A549 (cell line): ENCODE measurements around the gene PTPRCAP. TPM values are rescaled to one million over a fixed set of nuclear protein-coding genes. Genes with fewer than 3 reads are reported as not detected.

Experiments
- ATAC-seq, 2 experiments: fragments of 200-7000 bp in 1 of 2; fragments of >200 bp in 1 of 2; cut with Nextera tagmentation in 1 of 2; cut with Tn5 transposase in 1 of 2; 3 replicates each; pipeline versions ENCODE4 v1.8.0 to v1.9.1; 2018 to 2020; ENCODE audit warnings: mild to moderate bottlenecking in 1 of 2, moderate library complexity in 1 of 2
- CTCF ChIA-PET: fragments of 300-600 bp; sonication (Branson Sonifier 250); formaldehyde crosslinking; extraction: SDS; loops from one replicate; lab custom pipeline; 2021; ENCODE audit warnings: antibody characterized with exemption, inconsistent platforms; lab: Yijun Ruan, JAX
- POLR2A ChIA-PET: fragments of 350-600 bp; formaldehyde crosslinking; extraction: SDS; loops from one replicate; lab custom pipeline; 2021; ENCODE audit warnings: antibody characterized with exemption, inconsistent platforms; lab: Yijun Ruan, JAX
- DNase-seq, 2 experiments: peaks; one replicate each; pipeline versions ENCODE4 v3.0.0 to v3.0.0-alpha.2; 2011 to 2016; ENCODE audit warnings: low read depth in 1 of 2, low spot score in 1 of 2
- FAIRE-seq: peaks from 2 replicates; lab custom pipeline; 2011; peaks lifted over from hg19 to GRCh38; lab: Jason Lieb, UNC
- H3K27ac ChIP-seq, 2 experiments: fragments of >200 bp; sonication (Bioruptor Twin); formaldehyde crosslinking; 3 replicates each; pipeline ENCODE4 v1.5.1; 2016 to 2017
- H3K4me1 ChIP-seq: fragments of >200 bp; sonication (Bioruptor Twin); formaldehyde crosslinking; 3 replicates; pipeline ENCODE4 v1.6.1; 2016
- H3K4me2 ChIP-seq: fragments of >200 bp; sonication (Bioruptor Twin); formaldehyde crosslinking; 3 replicates; pipeline ENCODE4 v1.6.1; 2016
- H3K4me3 ChIP-seq: fragments of >200 bp; sonication (Bioruptor Twin); formaldehyde crosslinking; 3 replicates; pipeline ENCODE4 v1.5.1; 2016
- H3K9me3 ChIP-seq: fragments of >200 bp; sonication (Bioruptor Twin); formaldehyde crosslinking; 3 replicates; pipeline ENCODE4 v1.6.1; 2016
- ATOH8 ChIP-seq: fragments of 250-450 bp; sonication (Bioruptor Pico); IDR thresholded peaks from 2 replicates; pipeline ENCODE4 v1.5.0; 2020; ENCODE audit warnings: low read depth, mild to moderate bottlenecking, moderate library complexity
- BHLHE40 ChIP-seq: IDR thresholded peaks from 2 replicates; pipeline ENCODE4 v1.6.1; 2012; ENCODE audit warnings: low read depth, low read length, inconsistent platforms
- CBX2 ChIP-seq: fragments of 200-600 bp; sonication (generic); IDR thresholded peaks from 2 replicates; pipeline ENCODE4 v1.6.1; 2016; ENCODE audit warnings: low read depth, mild to moderate bottlenecking, borderline replicate concordance
- CEBPB ChIP-seq, 2 experiments: fragments of >200 bp in 1 of 2; sonication (Bioruptor Twin) in 1 of 2; formaldehyde crosslinking in 1 of 2; IDR thresholded peaks; 2 replicates each; pipeline ENCODE4 v1.6.1; 2012 to 2016
- EHF ChIP-seq: fragments of 250-450 bp; sonication (Bioruptor Pico); IDR thresholded peaks from 2 replicates; pipeline ENCODE4 v1.5.0; 2020; ENCODE audit warnings: mild to moderate bottlenecking
- EP300 ChIP-seq, 2 experiments: fragments of >200 bp; sonication (Bioruptor Twin); formaldehyde crosslinking; IDR thresholded peaks; 2 replicates in 1 of 2; 3 replicates in 1 of 2; pipeline ENCODE4 v1.6.1; 2016 to 2017
- FOSL2 ChIP-seq, 2 experiments: fragments of 450-650 bp in 1 of 2; fragments of >200 bp in 1 of 2; sonication (Bioruptor Twin) in 1 of 2; formaldehyde crosslinking; IDR thresholded peaks; 2 replicates each; pipeline versions ENCODE4 v1.5.0 to v1.6.1; 2016 to 2020; ENCODE audit warnings: mild to moderate bottlenecking in 1 of 2, moderate library complexity in 1 of 2
- FOXS1 ChIP-seq: fragments of 250-450 bp; sonication (Bioruptor Pico); IDR thresholded peaks from 2 replicates; pipeline ENCODE4 v1.5.0; 2020; ENCODE audit warnings: mild to moderate bottlenecking, moderate library complexity
- GATA3 ChIP-seq: IDR thresholded peaks from 2 replicates; pipeline ENCODE4 v1.6.1; 2012; ENCODE audit warnings: borderline replicate concordance
- HDAC2 ChIP-seq: fragments of 200-600 bp; sonication (generic); IDR thresholded peaks from 2 replicates; pipeline ENCODE4 v1.6.1; 2016
- HMGXB4 ChIP-seq: fragments of 250-450 bp; sonication (Bioruptor Pico); IDR thresholded peaks from 2 replicates; pipeline ENCODE4 v1.5.0; 2021; ENCODE audit warnings: mild to moderate bottlenecking, moderate library complexity, borderline replicate concordance
- HOXB13 ChIP-seq: fragments of 250-450 bp; sonication (Bioruptor Pico); IDR thresholded peaks from 2 replicates; pipeline ENCODE4 v1.5.0; 2020; ENCODE audit warnings: low read depth, mild to moderate bottlenecking, moderate library complexity
- HOXB5 ChIP-seq: fragments of 250-450 bp; sonication (Bioruptor Pico); IDR thresholded peaks from 2 replicates; pipeline ENCODE4 v1.5.0; 2020; ENCODE audit warnings: mild to moderate bottlenecking, moderate library complexity
- JUN ChIP-seq, 2 experiments: fragments of >200 bp; sonication (Bioruptor Twin); formaldehyde crosslinking; IDR thresholded peaks; 2 replicates in 1 of 2; 3 replicates in 1 of 2; pipeline ENCODE4 v1.6.1; 2016 to 2017
- JUNB ChIP-seq: fragments of >200 bp; sonication (Bioruptor Twin); formaldehyde crosslinking; IDR thresholded peaks from 2 replicates; pipeline ENCODE4 v1.6.1; 2016
- KDM5A ChIP-seq: fragments of 200-600 bp; sonication (generic); IDR thresholded peaks from 2 replicates; pipeline ENCODE4 v1.6.1; 2016; ENCODE audit warnings: antibody characterized with exemption, mild to moderate bottlenecking
- MAX ChIP-seq: IDR thresholded peaks from 2 replicates; pipeline ENCODE4 v1.6.1; 2012
- MYC ChIP-seq: IDR thresholded peaks from 2 replicates; pipeline ENCODE4 v1.6.1; 2012; ENCODE audit warnings: mild to moderate bottlenecking, inconsistent platforms, low read length, improper control_type of control experiment, borderline replicate concordance
- NPAS2 ChIP-seq: fragments of 250-450 bp; sonication (Bioruptor Pico); IDR thresholded peaks from 2 replicates; pipeline ENCODE4 v1.8.0; 2022; ENCODE audit warnings: mild to moderate bottlenecking, moderate library complexity, borderline replicate concordance
- PBX3 ChIP-seq: IDR thresholded peaks from 2 replicates; pipeline ENCODE4 v1.6.1; 2012
- PHF8 ChIP-seq: fragments of 200-600 bp; sonication (generic); IDR thresholded peaks from 2 replicates; pipeline ENCODE4 v1.6.1; 2016; ENCODE audit warnings: low read depth, mild to moderate bottlenecking, antibody characterized with exemption, moderate library complexity, borderline replicate concordance
- POLR2A ChIP-seq: IDR thresholded peaks from 2 replicates; pipeline ENCODE4 v1.6.1; 2012; ENCODE audit warnings: mild to moderate bottlenecking, low read length
- RARB ChIP-seq: fragments of 250-450 bp; sonication (Bioruptor Pico); IDR thresholded peaks from 2 replicates; pipeline ENCODE4 v1.8.0; 2021; ENCODE audit warnings: mild to moderate bottlenecking, moderate library complexity
- REST ChIP-seq: fragments of 200-600 bp; sonication (generic); IDR thresholded peaks from 2 replicates; pipeline ENCODE4 v1.6.1; 2016; ENCODE audit warnings: antibody characterized with exemption, mild to moderate bottlenecking, moderate library complexity
- SMC3 ChIP-seq: fragments of >200 bp; sonication (Bioruptor Twin); formaldehyde crosslinking; IDR thresholded peaks from 3 replicates; pipeline ENCODE4 v1.6.1; 2018; ENCODE audit warnings: inconsistent platforms
- TFCP2L1 ChIP-seq: fragments of 250-450 bp; sonication (Bioruptor Pico); IDR thresholded peaks from 2 replicates; pipeline ENCODE4 v1.5.0; 2021; ENCODE audit warnings: mild to moderate bottlenecking
- TP53 ChIP-seq: fragments of 250-450 bp; sonication (Bioruptor Pico); IDR thresholded peaks from 2 replicates; pipeline ENCODE4 v1.5.0; 2021; ENCODE audit warnings: mild to moderate bottlenecking, moderate library complexity
- USF2 ChIP-seq: fragments of 450-650 bp; IDR thresholded peaks from 2 replicates; pipeline ENCODE4 v1.6.1; 2014; ENCODE audit warnings: antibody characterized with exemption
- ZC3H11A ChIP-seq: fragments of 450-650 bp; IDR thresholded peaks from 2 replicates; pipeline ENCODE4 v1.6.1; 2014; ENCODE audit warnings: antibody characterized with exemption, mild to moderate bottlenecking
- ZFP36 ChIP-seq: fragments of 450-650 bp; IDR thresholded peaks from 2 replicates; pipeline ENCODE4 v1.6.1; 2014; ENCODE audit warnings: borderline replicate concordance; ENCODE audit not compliant: partially characterized antibody
- WGBS: methylation state at CpG from one replicate; pipeline ENCODE4 v1.1.6; 2017; ENCODE audit errors: missing lambda C conversion rate; 5-methylcytosine and 5-hydroxymethylcytosine counted together
- polyA plus RNA-seq, 4 experiments: library from polyadenylated mRNA; depleted of rRNA in 3 of 4; stranded (reverse); fragments of >200 nt; fragmentation: RNase III in 1 of 4; extraction: RNeasy Plus Mini Kit Qiagen cat#74134 plus additional on column Dnase treatment in 1 of 4; gene quantifications; 2 replicates in 3 of 4; 3 replicates in 1 of 4; pipeline ENCODE4 v1.2.3, GENCODE V29; 2011 to 2017

The PTPRCAP gene
- polyA plus RNA-seq, 2 of the 4 experiments (the other 2 are of a cell fraction) = 0.34 to 0.56 TPM

- Histone ChIP-seq H3K27ac (peak within 1 kb of the TSS; percentile 85 to 90), H3K9me3 (no peaks in the 10 kb centered on the region), H3K4me1 (peaks cover 19% of the 10 kb centered on the region; the same call in 2 of the 3 replicates), H3K4me3 (peak within 1 kb of the TSS; percentile 77), H3K4me2 (peak within 1 kb of the TSS; percentile 92)
- ChIA-PET POLR2A (interaction anchor here (0.8 to 2.5 kb wide), 12 partner anchors 10 to 74 kb away, joined by 3 to 21 read pairs (median 3); partner anchors contain the start of genes POLD4 and PPP1CA), CTCF (interaction anchor here (0.6 to 46.2 kb wide), 9 partner anchors 1 to 129 kb away, joined by 3 to 1913 read pairs (median 8); partner anchors contain the start of genes CLCF1, PITPNM1, POLD4 and PPP1CA)
- no peak for FAIRE-seq
- DNase-seq = peak; percentile 94 to 97
- WGBS = 3% methylated on average over 48 of the region's 75 CpGs
- peak; percentile 59 to 77 for ATAC-seq
- TF ChIP-seq BHLHE40 (peak; percentile 95), JUNB (no peak), REST (no peak), HMGXB4 (CRISPR knock-in tag) (no peak), KDM5A (peak; percentile 81), EP300 (IDR thresholded peaks at IDR 0.05) (no peak; a peak in 1 of 5 replicates), ATOH8 (CRISPR knock-in tag) (peak; percentile 84), PBX3 (peak; percentile 54; the same call in 1 of the 2 replicates), SMC3 (no peak), USF2 (peak; percentile 100), FOXS1 (CRISPR knock-in tag) (peak; percentile 71; the same call in 1 of the 2 replicates), NPAS2 (CRISPR knock-in tag) (peak; percentile 97), EHF (CRISPR knock-in tag) (0 out of 2 replicates have a peak, but pooled peaks have one; percentile 43), MAX (peak; percentile 99), CEBPB (IDR thresholded peaks at IDR 0.05) (no peak), MYC (peak; percentile 63; the same call in 1 of the 2 replicates), CBX2 (no peak), JUN (IDR thresholded peaks at IDR 0.05) (peak; percentile 63 to 89), POLR2A (peak; percentile 51), FOSL2 (IDR thresholded peaks at IDR 0.05) (no peak), FOSL2 (CRISPR knock-in tag; IDR thresholded peaks at IDR 0.05) (peak; percentile 53), HOXB13 (CRISPR knock-in tag) (peak; percentile 89), RARB (CRISPR knock-in tag) (no peak), HDAC2 (no peak; the same call in 1 of the 2 replicates), TFCP2L1 (0 out of 2 replicates have a peak, but pooled peaks have one; percentile 76), GATA3 (peak; percentile 52; the same call in 1 of the 2 replicates), TP53 (CRISPR knock-in tag) (peak; percentile 78; the same call in 1 of the 2 replicates), HOXB5 (peak; percentile 91; the same call in 1 of the 2 replicates), ZFP36 (no peak), PHF8 (peak; percentile 81), ZC3H11A (no peak)
Observed at GRCh38 chr11:67391304-67392182, 45.9 kb downstream of the PTPRCAP start, which contains the start of gene RAD9A. Gene RAD9A (plus strand): TSS chr11:67391986. CDS start chr11:67392045, 59 bp downstream.
